ENCODE data around the gene CTBP2. TPM values are rescaled to one million over a fixed set of nuclear protein-coding genes. Genes with fewer than 3 reads are reported as not detected.

The CTBP2 gene
- total RNA-seq, 6 experiments from 2014 or later: 3.2 to 8.2 (median 5.4) TPM

GRCh38 chr10:125096371-125096770, 64.0 kb downstream of the CTBP2 start:
- Histone ChIP-seq H3K4me1 (no peaks in the 10 kb centered on the region), H3K27ac (no peak overlapping the region), H3K27me3 (no peaks in the 10 kb centered on the region), H3K4me3 (no peak overlapping the region), H3K36me3 (no peaks in the 10 kb centered on the region), H3K9me3 (no peaks in the 10 kb centered on the region)
- intact Hi-C loops (cut with DNase I): no loop called here
- no peak for DNase-seq
- WGBS (ENCODE audit: insufficient coverage, low coverage, low lambda C conversion rate, missing lambda C conversion rate): 55% methylated on average over 5 of the region's 6 CpGs
- TF ChIP-seq CTCF (IDR thresholded peaks at IDR 0.05) (no peak), POLR2A (IDR thresholded peaks at IDR 0.05) (no peak)
- no peak for ATAC-seq

GRCh38 chr10:125095776-125096175, 64.6 kb downstream of the CTBP2 start:
- Histone ChIP-seq H3K36me3 (no peaks in the 10 kb centered on the region), H3K27ac (no peak overlapping the region), H3K27me3 (no peaks in the 10 kb centered on the region), H3K4me1 (no peaks in the 10 kb centered on the region), H3K4me3 (no peak overlapping the region), H3K9me3 (no peaks in the 10 kb centered on the region)
- intact Hi-C loops (cut with DNase I): no loop called here
- WGBS (ENCODE audit: insufficient coverage, low coverage, low lambda C conversion rate, missing lambda C conversion rate): 67% methylated on average over 5 of the region's 5 CpGs
- no peak for TF ChIP-seq POLR2A (IDR thresholded peaks at IDR 0.05)
- DNase-seq: peak in 1 of 3 donors; percentile 9
- ATAC-seq: no peak

GRCh38 chr10:125095228-125095627, 65.1 kb downstream of the CTBP2 start:
- Histone ChIP-seq H3K27ac (no peak overlapping the region), H3K4me1 (no peaks in the 10 kb centered on the region), H3K4me3 (no peak overlapping the region), H3K9me3 (no peaks in the 10 kb centered on the region), H3K27me3 (no peaks in the 10 kb centered on the region), H3K36me3 (no peaks in the 10 kb centered on the region)
- DNase-seq: peak in 1 of 3 donors; percentile 9
- TF ChIP-seq POLR2A (IDR thresholded peaks at IDR 0.05): no peak
- no peak for TF ChIP-seq CTCF (IDR thresholded peaks at IDR 0.05)
- intact Hi-C loops (cut with DNase I): no loop called here
- no peak for ATAC-seq
- 66% methylated on average over 5 of the region's 6 CpGs for WGBS (ENCODE audit: insufficient coverage, low coverage, low lambda C conversion rate, missing lambda C conversion rate)

- Histone ChIP-seq H3K36me3 (no peaks in the 10 kb centered on the region), H3K27ac (no peak overlapping the region), H3K9me3 (no peaks in the 10 kb centered on the region), H3K27me3 (no peaks in the 10 kb centered on the region), H3K4me1 (no peaks in the 10 kb centered on the region), H3K4me3 (no peak overlapping the region)
- 64% methylated on average over 6 of the region's 8 CpGs for WGBS (ENCODE audit: insufficient coverage, low coverage, low lambda C conversion rate, missing lambda C conversion rate)
- intact Hi-C loops (cut with DNase I): no loop called here
- DNase-seq (peak in 1 of 3 donors; percentile 28), ATAC-seq (no peak)
- TF ChIP-seq POLR2A (IDR thresholded peaks at IDR 0.05) (no peak), CTCF (IDR thresholded peaks at IDR 0.05) (no peak)
Observed at GRCh38 chr10:125094806-125095205, 65.6 kb downstream of the CTBP2 start.

GRCh38 chr10:125093974-125094705, 66.2 kb downstream of the CTBP2 start:
- no peak overlapping the region for H3K4me3 ChIP-seq
- WGBS (ENCODE audit: insufficient coverage, low coverage, low lambda C conversion rate, missing lambda C conversion rate): 72% methylated on average over 19 of the region's 21 CpGs
- no peak for TF ChIP-seq CTCF (IDR thresholded peaks at IDR 0.05)
- no peak for TF ChIP-seq POLR2A (IDR thresholded peaks at IDR 0.05)
- DNase-seq: peak in 1 of 3 donors; percentile 22
- no peaks in the 10 kb centered on the region for H3K9me3 ChIP-seq
- H3K27ac ChIP-seq: no peak overlapping the region
- no peaks in the 10 kb centered on the region for H3K4me1 ChIP-seq
- H3K36me3 ChIP-seq: no peaks in the 10 kb centered on the region
- intact Hi-C loops (cut with DNase I): no loop called here
- no peaks in the 10 kb centered on the region for H3K27me3 ChIP-seq
- no peak for ATAC-seq

Measured in right lobe of liver (tissue), 6 donors.